H1 (cell line): ENCODE data around the gene KANSL3. TPM values are rescaled to one million over a fixed set of nuclear protein-coding genes. Genes with fewer than 3 reads are reported as not detected.

Source experiments
- CTCF ChIA-PET: fragments of 300-600 bp; sonication (Branson Sonifier 250); formaldehyde crosslinking; loops from one replicate; lab custom pipeline; 2021; ENCODE audit not compliant: partially characterized antibody; lab: Charles Lee
- POLR2A ChIA-PET: fragments of 300-600 bp; sonication (Branson Sonifier 250); formaldehyde crosslinking; loops from one replicate; lab custom pipeline; 2021; ENCODE audit warnings: inconsistent platforms; ENCODE audit not compliant: partially characterized antibody; lab: Charles Lee
- DNase-seq, 2 experiments: peaks; one replicate each; pipeline versions ENCODE4 v3.0.0 to v3.0.0-alpha.2; 2010 to 2022; ENCODE audit warnings: low spot score in 2 of 2, low read depth in 1 of 2, mixed read lengths in 1 of 2
- FAIRE-seq: peaks from 2 replicates; lab custom pipeline; 2011; peaks lifted over from hg19 to GRCh38; lab: Jason Lieb, UNC
- H2AFZ ChIP-seq: 2 replicates; pipeline ENCODE4 v1.8.1; 2012; ENCODE audit warnings: low read length, inconsistent platforms
- H2AK5ac ChIP-seq: 2 replicates; pipeline ENCODE4 v1.6.1; 2013; ENCODE audit warnings: low read depth, low read length
- H2BK120ac ChIP-seq: replicated peaks from 2 replicates; pipeline ENCODE3; 2013; ENCODE audit warnings: low read depth, low read length, inconsistent platforms
- H2BK12ac ChIP-seq: 2 replicates; pipeline ENCODE4 v1.6.1; 2013; ENCODE audit warnings: low read depth, low read length
- H2BK15ac ChIP-seq: 2 replicates; pipeline ENCODE4 v1.6.1; 2013; ENCODE audit warnings: low read length
- H2BK20ac ChIP-seq: 2 replicates; pipeline ENCODE4 v1.6.1; 2013; ENCODE audit warnings: low read length
- H2BK5ac ChIP-seq: 2 replicates; pipeline ENCODE4 v1.6.1; 2013; ENCODE audit warnings: low read depth, low read length
- H3K14ac ChIP-seq: 2 replicates; pipeline ENCODE4 v1.6.1; 2013; ENCODE audit warnings: inconsistent platforms; ENCODE audit not compliant: insufficient read length
- H3K18ac ChIP-seq: 2 replicates; pipeline ENCODE4 v1.6.1; 2013; ENCODE audit warnings: low read length; ENCODE audit errors: extremely low read depth
- H3K23ac ChIP-seq: 2 replicates; pipeline ENCODE4 v1.6.1; 2013; ENCODE audit warnings: inconsistent platforms; ENCODE audit not compliant: insufficient read length
- H3K23me2 ChIP-seq: 2 replicates; pipeline ENCODE4 v1.6.1; 2013; ENCODE audit warnings: low read depth, low read length
- H3K27ac ChIP-seq: 2 replicates; pipeline ENCODE4 v1.6.1; 2011; ENCODE audit warnings: low read depth, low read length, inconsistent platforms
- H3K27me3 ChIP-seq, 4 experiments: replicated peaks in 1 of 4; 1 replicate in 1 of 4; 2 replicates in 3 of 4; pipeline versions ENCODE4 v1.6.1 to v1.8.1; 2011 to 2013; ENCODE audit warnings: low read length in 3 of 4, mild to moderate bottlenecking in 3 of 4, inconsistent platforms in 2 of 4, mixed read lengths in 2 of 4, moderate library complexity in 1 of 4; ENCODE audit not compliant: control insufficient read depth in 3 of 4, insufficient read depth in 3 of 4; ENCODE audit errors: extremely low read depth in 1 of 4
- H3K36me3 ChIP-seq, 4 experiments: 2 replicates each; pipeline versions ENCODE4 v1.6.1 to v1.8.1; 2011 to 2013; ENCODE audit warnings: mild to moderate bottlenecking in 4 of 4, low read length in 3 of 4, moderate library complexity in 2 of 4, control low read depth in 1 of 4, inconsistent platforms in 1 of 4; ENCODE audit not compliant: insufficient read depth in 4 of 4, control insufficient read depth in 2 of 4
- H3K4ac ChIP-seq: replicated peaks from 2 replicates; pipeline ENCODE3; 2013; ENCODE audit warnings: low read length, low read depth, mixed read lengths, inconsistent platforms; ENCODE audit not compliant: insufficient read length
- H3K4me1 ChIP-seq, 4 experiments: replicated peaks in 1 of 4; 1 replicate in 1 of 4; 2 replicates in 3 of 4; pipeline versions ENCODE4 v1.6.1 to v1.8.1; 2011 to 2013; ENCODE audit warnings: low read length in 3 of 4, inconsistent platforms in 2 of 4, mixed read lengths in 1 of 4; ENCODE audit not compliant: insufficient read depth in 4 of 4, control insufficient read depth in 3 of 4
- H3K4me2 ChIP-seq, 2 experiments: 2 replicates each; pipeline versions ENCODE4 v1.6.1 to v1.8.1; 2011 to 2013; ENCODE audit warnings: low read depth in 2 of 2, low read length in 2 of 2, control low read depth in 1 of 2, inconsistent platforms in 1 of 2, mild to moderate bottlenecking in 1 of 2; ENCODE audit not compliant: insufficient read depth in 1 of 2
- H3K4me3 ChIP-seq, 4 experiments: fragments of 200-600, 300-600 bp in 1 of 4; sonication (generic), shearing (Covaris generic), sonication (Bioruptor Twin) in 1 of 4; 2 replicates each; pipeline versions ENCODE4 v1.5.1 to v1.8.1; 2011 to 2016; ENCODE audit warnings: low read length in 4 of 4, low read depth in 3 of 4, control low read depth in 2 of 4, inconsistent platforms in 2 of 4, mild to moderate bottlenecking in 2 of 4, mixed read lengths in 1 of 4, moderate library complexity in 1 of 4; ENCODE audit not compliant: insufficient read depth in 2 of 4; ENCODE audit errors: extremely low read depth in 1 of 4
- H3K56ac ChIP-seq: replicated peaks from 2 replicates; pipeline ENCODE3; 2013; ENCODE audit warnings: low read depth, mild to moderate bottlenecking, mixed read lengths, low read length, inconsistent platforms; ENCODE audit not compliant: insufficient read length
- H3K79me1 ChIP-seq: 2 replicates; pipeline ENCODE4 v1.6.1; 2013; ENCODE audit warnings: low read depth, low read length, control low read depth
- H3K79me2 ChIP-seq, 2 experiments: 2 replicates each; pipeline versions ENCODE4 v1.6.1 to v1.8.1; 2012 to 2013; ENCODE audit warnings: low read length in 2 of 2, mild to moderate bottlenecking in 2 of 2, inconsistent platforms in 1 of 2; ENCODE audit not compliant: insufficient read depth in 2 of 2, control insufficient read depth in 1 of 2
- H3K9ac ChIP-seq, 4 experiments: replicated peaks in 1 of 4; 1 replicate in 1 of 4; 2 replicates in 3 of 4; pipeline versions ENCODE4 v1.6.1 to v1.8.1; 2011 to 2013; ENCODE audit warnings: low read depth in 3 of 4, low read length in 3 of 4, control low read depth in 2 of 4, mild to moderate bottlenecking in 2 of 4, moderate library complexity in 2 of 4, inconsistent platforms in 1 of 4; ENCODE audit errors: extremely low read depth in 1 of 4
- H3K9me3 ChIP-seq, 2 experiments: 2 replicates each; pipeline versions ENCODE4 v1.6.1 to v1.8.1; 2012 to 2013; ENCODE audit warnings: mild to moderate bottlenecking in 2 of 2, moderate library complexity in 2 of 2, control low read depth in 1 of 2, inconsistent platforms in 1 of 2, low read depth in 1 of 2, low read length in 1 of 2, mixed read lengths in 1 of 2; ENCODE audit not compliant: insufficient read depth in 2 of 2
- H4K20me1 ChIP-seq, 2 experiments: replicated peaks in 1 of 2; 2 replicates each; pipeline versions ENCODE3 to v1.8.1; 2011 to 2013; ENCODE audit warnings: inconsistent platforms in 2 of 2, low read length in 2 of 2, mild to moderate bottlenecking in 1 of 2; ENCODE audit not compliant: insufficient read depth in 2 of 2, control insufficient read depth in 1 of 2
- H4K5ac ChIP-seq: 2 replicates; pipeline ENCODE4 v1.6.1; 2013; ENCODE audit warnings: low read length, low read depth, mixed read lengths, inconsistent platforms; ENCODE audit not compliant: insufficient read length
- H4K8ac ChIP-seq: 2 replicates; pipeline ENCODE4 v1.8.0; 2013; ENCODE audit warnings: mild to moderate bottlenecking, moderate library complexity, low read length, inconsistent platforms; ENCODE audit not compliant: insufficient read depth; ENCODE audit errors: extremely low read depth
- H4K91ac ChIP-seq: replicated peaks from 2 replicates; pipeline ENCODE3; 2013; ENCODE audit warnings: low read length, mixed read lengths, inconsistent platforms; ENCODE audit not compliant: insufficient read length
- ASH2L ChIP-seq: fragments of 200-600, 300-600 bp; sonication (generic); IDR thresholded peaks from one replicate; pipeline ENCODE4 v1.7.1; 2017; ENCODE audit warnings: low read length
- EP300 ChIP-seq, 2 experiments: IDR thresholded peaks; 1 replicate in 1 of 2; 2 replicates in 1 of 2; pipeline ENCODE4 v1.6.1; 2011 to 2012; ENCODE audit warnings: low read depth in 2 of 2, low read length in 2 of 2, mild to moderate bottlenecking in 2 of 2, borderline replicate concordance in 1 of 2, inconsistent platforms in 1 of 2, moderate library complexity in 1 of 2
- MAFK ChIP-seq: IDR thresholded peaks from 2 replicates; pipeline ENCODE4 v1.6.1; 2012; ENCODE audit warnings: low read depth, mild to moderate bottlenecking, improper control_type of control experiment, low read length
- RFX5 ChIP-seq: IDR thresholded peaks from 2 replicates; pipeline ENCODE4 v1.6.1; 2011; ENCODE audit warnings: low read depth, low read length, improper control_type of control experiment, borderline replicate concordance
- RNF2 ChIP-seq: fragments of 200-900, 300-1000 bp; sonication (generic); IDR thresholded peaks from 2 replicates; pipeline ENCODE4 v1.7.1; 2016; ENCODE audit warnings: borderline replicate concordance, low read depth, mild to moderate bottlenecking, antibody characterized with exemption, low read length; ENCODE audit not compliant: poor library complexity, severe bottlenecking; ENCODE audit errors: missing control alignments
- SP1 ChIP-seq: IDR thresholded peaks from 2 replicates; pipeline ENCODE4 v1.6.1; 2011; ENCODE audit warnings: low read depth, low read length
- USF2 ChIP-seq: IDR thresholded peaks from 2 replicates; pipeline ENCODE4 v1.6.1; 2011; ENCODE audit warnings: low read length, improper control_type of control experiment
- WGBS, 2 experiments: shearing (Covaris generic) in 1 of 2; methylation state at CpG; one replicate each; pipeline versions ENCODE4 v1.1.6 to v1.1.7; 2013 to 2015; ENCODE audit warnings: low lambda C conversion rate in 2 of 2, mixed read lengths in 2 of 2, inconsistent platforms in 1 of 2, low coverage in 1 of 2, missing lambda C conversion rate in 1 of 2; ENCODE audit not compliant: insufficient replicate concordance in 2 of 2, insufficient coverage in 1 of 2, insufficient read length in 1 of 2; ENCODE audit errors: extremely low coverage in 1 of 2, missing lambda C conversion rate in 1 of 2; 5-methylcytosine and 5-hydroxymethylcytosine counted together
- polyA plus RNA-seq, 7 experiments: library from polyadenylated mRNA; depleted of rRNA in 3 of 7; stranded (reverse) in 5 of 7; unstranded in 2 of 7; fragments of >200 nt in 5 of 7; fragments of 200-250 nt in 2 of 7; gene quantifications; 1 replicate in 5 of 7; 2 replicates in 1 of 7; 4 replicates in 1 of 7; pipeline versions ENCODE4 v1.2.1 to v1.2.3, GENCODE V29; 2011 to 2013; ENCODE audit warnings: missing spikeins in 2 of 7, mixed read lengths in 2 of 7
- total RNA-seq: library from RNA; stranded (reverse); fragmentation: NEBNext Ultra II Directional; extraction: Animal tissue kit (Norgen Biotek cat#: 25700); gene quantifications from 2 replicates; pipeline ENCODE4 v1.2.1, GENCODE V29; 2021

Gene KANSL3
- total and polyA plus RNA-seq, 2 of the 8 experiments (the other 6 are each of a cell fraction or from before 2014, with no cell fraction given), result 19.8 to 31.4 TPM

- POLR2A ChIA-PET, result interaction anchor here (1.4 kb wide), 1 partner anchor 14 kb away, joined by 7 read pairs; no protein-coding TSS in a partner anchor
- 89% methylated on average over 3 of the region's 3 CpGs; no CpG with 5 or more reads in 1 of the 2 experiments for WGBS, 2 experiments
- TF ChIP-seq ASH2L (no peak), SP1 (no peak), RFX5 (no peak), USF2 (no peak), RNF2 (no peak), EP300 (IDR thresholded peaks at IDR 0.05; ENCODE audit: borderline replicate concordance in 1 of 2, low read depth in 2 of 2, low read length in 2 of 2) (no peak), MAFK (no peak)
Observed at GRCh38 chr2:96623116-96623515, 15.0 kb downstream of the KANSL3 start.

More at GRCh38 chr2:96623116-96623515, 15.0 kb downstream of the KANSL3 start:
- no peaks in the 10 kb centered on the region for H3K27me3 ChIP-seq
- no peak overlapping the region for H3K14ac ChIP-seq
- FAIRE-seq (no peak), DNase-seq (no peak)
- no peaks in the 10 kb centered on the region for H3K23me2 ChIP-seq
- H3K79me1 ChIP-seq, result peaks cover 2% of the 10 kb centered on the region; the same call in 1 of the 2 replicates
- H3K4ac ChIP-seq, result no peak overlapping the region
- no peaks in the 10 kb centered on the region for H3K9me3 ChIP-seq
- H3K4me3 ChIP-seq, result no peak overlapping the region
- no peak overlapping the region for H4K5ac ChIP-seq
- peaks cover 3 to 7% of the 10 kb centered on the region in 2 experiments for H4K20me1 ChIP-seq
- H2AK5ac ChIP-seq, result no peak overlapping the region
- H4K91ac ChIP-seq, result no peak overlapping the region
- no peak overlapping the region for H2BK15ac ChIP-seq
- no peak overlapping the region for H3K27ac ChIP-seq
- H3K79me2 ChIP-seq, result no peaks in the 10 kb centered on the region
- no peak overlapping the region for H2AFZ ChIP-seq
- H3K56ac ChIP-seq, result no peak overlapping the region
- CTCF ChIA-PET, result interaction anchor here (1.1 to 1.4 kb wide), 2 partner anchors 16 to 18 kb away, joined by 3 to 4 read pairs; no protein-coding TSS in a partner anchor
- H3K4me1 ChIP-seq, result no peaks in the 10 kb centered on the region
- H3K4me2 ChIP-seq, result no peak overlapping the region
- H2BK120ac ChIP-seq, result no peak overlapping the region
- H3K18ac ChIP-seq, result no peak overlapping the region
- H3K9ac ChIP-seq, result no peak overlapping the region
- H2BK20ac ChIP-seq, result no peak overlapping the region
- H2BK12ac ChIP-seq, result no peak overlapping the region
- H3K23ac ChIP-seq, result no peak overlapping the region
- peaks cover 6 to 29% (median 14%) of the 10 kb centered on the region in 4 experiments; a peak in 7 of 8 replicates for H3K36me3 ChIP-seq
- no peak overlapping the region for H4K8ac ChIP-seq
- H2BK5ac ChIP-seq, result no peak overlapping the region
